OCI-LY1 (cell line): ENCODE results near the gene BLMH.

Experiments used
- EZH2 ChIP-seq: fragments of 200-600 bp; sonication (generic), shearing (Covaris generic); IDR thresholded peaks from 2 replicates; pipeline ENCODE4 v1.8.0; 2017; ENCODE audit warnings: borderline replicate concordance, mixed run types, mild to moderate bottlenecking, antibody characterized with exemption, low read length, moderate library complexity, mixed read lengths
- TF ChIP-seq, protein P1 (sequence below): fragments of 200-600 bp; sonication (generic), shearing (Covaris generic); IDR thresholded peaks from 2 replicates; pipeline ENCODE4 v1.5.1; 2017; ENCODE audit warnings: mild to moderate bottlenecking, antibody characterized with exemption, low read length, moderate library complexity, mixed read lengths

DNA sequence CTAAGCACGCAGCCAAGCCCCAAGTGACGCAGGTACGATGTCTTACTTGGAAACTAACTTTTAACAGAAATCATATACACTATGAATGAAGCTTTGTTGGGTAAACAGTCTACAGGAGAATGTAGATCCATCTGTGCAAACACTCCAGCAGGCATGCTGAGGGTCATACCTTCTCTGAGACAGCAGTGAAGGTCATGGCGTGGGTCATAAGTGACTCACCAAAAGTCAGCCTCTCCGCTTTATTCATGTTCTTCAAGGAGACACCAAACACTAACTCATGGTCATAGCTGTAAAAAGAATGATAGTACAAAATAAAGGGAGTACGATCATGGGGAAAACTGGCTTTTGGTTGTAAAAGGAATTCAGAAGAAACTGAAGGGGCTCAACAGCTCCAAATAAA lies 20.6 kb downstream of the BLMH start:
- no peak for TF ChIP-seq EZH2
- TF ChIP-seq, protein P1, sequence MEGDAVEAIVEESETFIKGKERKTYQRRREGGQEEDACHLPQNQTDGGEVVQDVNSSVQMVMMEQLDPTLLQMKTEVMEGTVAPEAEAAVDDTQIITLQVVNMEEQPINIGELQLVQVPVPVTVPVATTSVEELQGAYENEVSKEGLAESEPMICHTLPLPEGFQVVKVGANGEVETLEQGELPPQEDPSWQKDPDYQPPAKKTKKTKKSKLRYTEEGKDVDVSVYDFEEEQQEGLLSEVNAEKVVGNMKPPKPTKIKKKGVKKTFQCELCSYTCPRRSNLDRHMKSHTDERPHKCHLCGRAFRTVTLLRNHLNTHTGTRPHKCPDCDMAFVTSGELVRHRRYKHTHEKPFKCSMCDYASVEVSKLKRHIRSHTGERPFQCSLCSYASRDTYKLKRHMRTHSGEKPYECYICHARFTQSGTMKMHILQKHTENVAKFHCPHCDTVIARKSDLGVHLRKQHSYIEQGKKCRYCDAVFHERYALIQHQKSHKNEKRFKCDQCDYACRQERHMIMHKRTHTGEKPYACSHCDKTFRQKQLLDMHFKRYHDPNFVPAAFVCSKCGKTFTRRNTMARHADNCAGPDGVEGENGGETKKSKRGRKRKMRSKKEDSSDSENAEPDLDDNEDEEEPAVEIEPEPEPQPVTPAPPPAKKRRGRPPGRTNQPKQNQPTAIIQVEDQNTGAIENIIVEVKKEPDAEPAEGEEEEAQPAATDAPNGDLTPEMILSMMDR = no peak
